Activated CD4-positive, alpha-beta T cell treated with anti-CD3 and anti-CD28 coated beads for 36 hours (primary cell): Measurements from ENCODE around the gene ZNF219. TPM values are rescaled to one million over a fixed set of nuclear protein-coding genes. Genes with fewer than 3 reads are reported as not detected.

ENCODE experiments used
- ATAC-seq: fragments of 200-7000 bp; cut with Tn5 transposase; one replicate; pipeline ENCODE4 v1.10.0; 2021; ENCODE audit warnings: mild to moderate bottlenecking, moderate library complexity
- CTCF ChIA-PET: fragments of 350-600 bp; sonication (Branson Sonifier 250); formaldehyde crosslinking; loops from one replicate; lab custom pipeline; 2021; ENCODE audit warnings: antibody characterized with exemption; lab: Charles Lee
- POLR2A ChIA-PET: fragments of 350-600 bp; sonication (Branson Sonifier 250); formaldehyde crosslinking; loops from one replicate; lab custom pipeline; 2021; ENCODE audit warnings: antibody characterized with exemption, inconsistent platforms; lab: Charles Lee
- DNase-seq: peaks from one replicate; pipeline ENCODE4 v3.0.0-alpha.2; 2020
- H3K27ac Mint-ChIP-seq: one replicate; pipeline ENCODE4 v1.8.0; 2021; ENCODE audit warnings: mixed read lengths
- H3K27me3 Mint-ChIP-seq: one replicate; pipeline ENCODE4 v1.8.0; 2021; ENCODE audit warnings: mixed read lengths
- H3K36me3 Mint-ChIP-seq: one replicate; pipeline ENCODE4 v1.8.0; 2021; ENCODE audit warnings: low read depth, mixed read lengths
- H3K4me1 Mint-ChIP-seq: one replicate; pipeline ENCODE4 v1.8.0; 2021; ENCODE audit warnings: mixed read lengths
- H3K4me3 Mint-ChIP-seq: one replicate; pipeline ENCODE4 v1.8.0; 2021; ENCODE audit warnings: mild to moderate bottlenecking, moderate library complexity, mixed read lengths
- H3K9me3 Mint-ChIP-seq: one replicate; pipeline ENCODE4 v1.8.0; 2021; ENCODE audit warnings: low read depth, mixed read lengths
- intact Hi-C, 2 experiments: fragments of 100-400 bp; cut with DNase I in 1 of 2; cut with micrococcal nuclease in 1 of 2; formaldehyde crosslinking; loops; one replicate each; pipeline versions ENCODE4 v1.14.2 to v1.15.1; 2022 to 2024; cut with DNase I, micrococcal nuclease
- total RNA-seq, 2 experiments: library from RNA; stranded (reverse); gene quantifications; one replicate each; pipeline ENCODE4 v1.2.3, GENCODE V29; 2021

The ZNF219 gene
- total RNA-seq, 2 experiments from 2014 or later = 9.6 to 10.8 TPM

GRCh38 chr14:21093769-21094681 lies 4.4 kb downstream of the ZNF219 start:
- no peaks in the 10 kb centered on the region for H3K9me3 Mint-ChIP-seq
- ChIA-PET CTCF (interaction anchor here (0.9 to 7.0 kb wide), 10 partner anchors 10 to 99 kb away, joined by 3 to 183 read pairs (median 30); partner anchors contain the start of genes ARHGEF40 and TMEM253), POLR2A (no interaction called here)
- no peaks in the 10 kb centered on the region for H3K27me3 Mint-ChIP-seq
- H3K4me1 Mint-ChIP-seq = peaks cover 15% of the 10 kb centered on the region
- ATAC-seq = no peak
- peaks cover 6% of the 10 kb centered on the region for H3K36me3 Mint-ChIP-seq
- intact Hi-C loops = loop anchor here in 1 of 2 experiments (2.0 kb wide), 1 partner anchor 25 kb away; no protein-coding TSS in a partner anchor
- no peak overlapping the region for H3K4me3 Mint-ChIP-seq
- no peak for DNase-seq
- H3K27ac Mint-ChIP-seq = no peak overlapping the region

- H3K27me3 Mint-ChIP-seq = no peaks in the 10 kb centered on the region
- DNase-seq (no peak), ATAC-seq (no peak)
- intact Hi-C loops = loop anchor here in 1 of 2 experiments (2.0 kb wide), 1 partner anchor 24 kb away; no protein-coding TSS in a partner anchor
- no peak overlapping the region for H3K27ac Mint-ChIP-seq
- peaks cover 6% of the 10 kb centered on the region for H3K36me3 Mint-ChIP-seq
- H3K9me3 Mint-ChIP-seq = no peaks in the 10 kb centered on the region
- ChIA-PET POLR2A (interaction anchor here (1.5 kb wide), 1 partner anchor 11 kb away, joined by 3 read pairs; no protein-coding TSS in a partner anchor), CTCF (interaction anchor here (0.7 to 7.0 kb wide), 21 partner anchors 10 to 343 kb away, joined by 3 to 183 read pairs (median 4); partner anchors contain the start of genes ARHGEF40, RNASE13 and TMEM253)
- no peak overlapping the region for H3K4me3 Mint-ChIP-seq
- H3K4me1 Mint-ChIP-seq = peaks cover 12% of the 10 kb centered on the region
Observed at GRCh38 chr14:21093018-21093417, 5.4 kb downstream of the ZNF219 start.

GRCh38 chr14:21092273-21093011 lies 6.0 kb downstream of the ZNF219 start:
- POLR2A ChIA-PET = interaction anchor here (0.6 to 1.5 kb wide), 3 partner anchors 12 to 94 kb away, joined by 3 read pairs; partner anchors contain the start of gene SLC39A2
- H3K27ac Mint-ChIP-seq = no peak overlapping the region
- intact Hi-C loops = loop anchor here (1.0 to 2.0 kb wide), 4 partner anchors 12 to 78 kb away; no protein-coding TSS in a partner anchor
- peak; percentile 91 for ATAC-seq
- CTCF ChIA-PET = interaction anchor here (0.6 to 7.0 kb wide), 27 partner anchors 9 to 1641 kb away, joined by 3 to 183 read pairs (median 4); partner anchors contain the start of genes ARHGEF40, RNASE13 and TMEM253
- H3K27me3 Mint-ChIP-seq = no peaks in the 10 kb centered on the region
- H3K4me1 Mint-ChIP-seq = peaks cover 17% of the 10 kb centered on the region
- H3K36me3 Mint-ChIP-seq = peaks cover 6% of the 10 kb centered on the region
- DNase-seq = peak; percentile 95
- H3K4me3 Mint-ChIP-seq = no peak overlapping the region
- H3K9me3 Mint-ChIP-seq = no peaks in the 10 kb centered on the region

- Mint-ChIP-seq H3K4me1 (peaks cover 15% of the 10 kb centered on the region), H3K36me3 (peaks cover 6% of the 10 kb centered on the region), H3K27ac (no peak overlapping the region), H3K4me3 (no peak overlapping the region), H3K9me3 (no peaks in the 10 kb centered on the region), H3K27me3 (no peaks in the 10 kb centered on the region)
- CTCF ChIA-PET = interaction anchor here (0.7 to 7.0 kb wide), 22 partner anchors 9 to 1642 kb away, joined by 3 to 183 read pairs (median 4); partner anchors contain the start of genes ARHGEF40, RNASE13 and TMEM253
- no peak for DNase-seq
- POLR2A ChIA-PET = interaction anchor here (0.6 to 1.5 kb wide), 3 partner anchors 12 to 93 kb away, joined by 3 read pairs; partner anchors contain the start of gene SLC39A2
- intact Hi-C loops = loop anchor here (1.0 to 2.0 kb wide), 4 partner anchors 12 to 78 kb away; no protein-coding TSS in a partner anchor
- ATAC-seq = no peak
Observed at GRCh38 chr14:21091821-21092272, 6.6 kb downstream of the ZNF219 start.

- ChIA-PET POLR2A (no interaction called here), CTCF (interaction anchor here (1.0 to 7.3 kb wide), 16 partner anchors 10 to 81 kb away, joined by 3 to 183 read pairs (median 16); partner anchors contain the start of genes ARHGEF40, RNASE13 and TMEM253)
- Mint-ChIP-seq H3K27ac (no peak overlapping the region), H3K4me3 (no peak overlapping the region), H3K9me3 (no peaks in the 10 kb centered on the region), H3K27me3 (no peaks in the 10 kb centered on the region), H3K36me3 (peaks cover 6% of the 10 kb centered on the region), H3K4me1 (peaks cover 20% of the 10 kb centered on the region)
- no peak for DNase-seq
- intact Hi-C loops = no loop called here
- no peak for ATAC-seq
Observed at GRCh38 chr14:21090940-21091663, 7.4 kb downstream of the ZNF219 start.

GRCh38 chr14:21090194-21090939 lies 8.1 kb downstream of the ZNF219 start:
- ChIA-PET POLR2A (no interaction called here), CTCF (interaction anchor here (1.0 to 7.3 kb wide), 14 partner anchors 10 to 86 kb away, joined by 3 to 54 read pairs (median 6); partner anchors contain the start of genes ARHGEF40 and TMEM253)
- H3K27me3 Mint-ChIP-seq = no peaks in the 10 kb centered on the region
- ATAC-seq (no peak), DNase-seq (peak; percentile 70)
- no peaks in the 10 kb centered on the region for H3K9me3 Mint-ChIP-seq
- no peak overlapping the region for H3K4me3 Mint-ChIP-seq
- peaks cover 23% of the 10 kb centered on the region for H3K4me1 Mint-ChIP-seq
- no peak overlapping the region for H3K27ac Mint-ChIP-seq
- H3K36me3 Mint-ChIP-seq = peaks cover 6% of the 10 kb centered on the region
- intact Hi-C loops = no loop called here

GRCh38 chr14:21089877-21090193 lies 8.6 kb downstream of the ZNF219 start:
- ChIA-PET POLR2A (no interaction called here), CTCF (interaction anchor here (0.7 to 7.3 kb wide), 17 partner anchors 10 to 85 kb away, joined by 3 to 54 read pairs (median 5); partner anchors contain the start of genes ARHGEF40 and TMEM253)
- Mint-ChIP-seq H3K9me3 (no peaks in the 10 kb centered on the region), H3K36me3 (peaks cover 6% of the 10 kb centered on the region), H3K4me1 (peaks cover 23% of the 10 kb centered on the region), H3K27me3 (no peaks in the 10 kb centered on the region), H3K4me3 (no peak overlapping the region), H3K27ac (no peak overlapping the region)
- ATAC-seq = no peak
- intact Hi-C loops = no loop called here
- DNase-seq = no peak

- ChIA-PET POLR2A (interaction anchor here (0.6 kb wide), 1 partner anchor 85 kb away, joined by 3 read pairs; no protein-coding TSS in a partner anchor), CTCF (interaction anchor here (0.6 to 7.3 kb wide), 19 partner anchors 8 to 410 kb away, joined by 3 to 54 read pairs (median 5); partner anchors contain the start of genes ARHGEF40, TMEM253 and ZNF219)
- no peak overlapping the region for H3K27ac Mint-ChIP-seq
- H3K9me3 Mint-ChIP-seq = no peaks in the 10 kb centered on the region
- no peaks in the 10 kb centered on the region for H3K27me3 Mint-ChIP-seq
- no peak overlapping the region for H3K4me3 Mint-ChIP-seq
- H3K36me3 Mint-ChIP-seq = peaks cover 6% of the 10 kb centered on the region
- peaks cover 23% of the 10 kb centered on the region for H3K4me1 Mint-ChIP-seq
- ATAC-seq = no peak
- DNase-seq = no peak
- intact Hi-C loops = no loop called here
Observed at GRCh38 chr14:21089271-21089670, 9.2 kb downstream of the ZNF219 start.

GRCh38 chr14:21088687-21089086 lies 9.8 kb downstream of the ZNF219 start:
- no peak for ATAC-seq
- intact Hi-C loops = no loop called here
- H3K27me3 Mint-ChIP-seq = no peaks in the 10 kb centered on the region
- no peak overlapping the region for H3K27ac Mint-ChIP-seq
- H3K4me1 Mint-ChIP-seq = peaks cover 23% of the 10 kb centered on the region
- peaks cover 6% of the 10 kb centered on the region for H3K36me3 Mint-ChIP-seq
- no peaks in the 10 kb centered on the region for H3K9me3 Mint-ChIP-seq
- POLR2A ChIA-PET = no interaction called here
- DNase-seq = no peak
- CTCF ChIA-PET = interaction anchor here (0.6 to 7.3 kb wide), 11 partner anchors 9 to 540 kb away, joined by 3 to 54 read pairs (median 9); partner anchors contain the start of genes ARHGEF40, TMEM253 and ZNF219
- H3K4me3 Mint-ChIP-seq = no peak overlapping the region
